GM21367 (cell line): ENCODE data around the gene NOSIP.
"Not testable (repeated sequence)": the region's sequence is repeated elsewhere in the genome, so short reads cannot be mapped to it uniquely, and the experiment has no call there.

Experiments
- ATAC-seq: cut with Tn5 transposase; IDR thresholded peaks from one replicate; pipeline ENCODE4 v1.9.1; 2021; ENCODE audit not compliant: unreplicated experiment

NOSIP gene, protein sequence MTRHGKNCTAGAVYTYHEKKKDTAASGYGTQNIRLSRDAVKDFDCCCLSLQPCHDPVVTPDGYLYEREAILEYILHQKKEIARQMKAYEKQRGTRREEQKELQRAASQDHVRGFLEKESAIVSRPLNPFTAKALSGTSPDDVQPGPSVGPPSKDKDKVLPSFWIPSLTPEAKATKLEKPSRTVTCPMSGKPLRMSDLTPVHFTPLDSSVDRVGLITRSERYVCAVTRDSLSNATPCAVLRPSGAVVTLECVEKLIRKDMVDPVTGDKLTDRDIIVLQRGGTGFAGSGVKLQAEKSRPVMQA

DNA sequence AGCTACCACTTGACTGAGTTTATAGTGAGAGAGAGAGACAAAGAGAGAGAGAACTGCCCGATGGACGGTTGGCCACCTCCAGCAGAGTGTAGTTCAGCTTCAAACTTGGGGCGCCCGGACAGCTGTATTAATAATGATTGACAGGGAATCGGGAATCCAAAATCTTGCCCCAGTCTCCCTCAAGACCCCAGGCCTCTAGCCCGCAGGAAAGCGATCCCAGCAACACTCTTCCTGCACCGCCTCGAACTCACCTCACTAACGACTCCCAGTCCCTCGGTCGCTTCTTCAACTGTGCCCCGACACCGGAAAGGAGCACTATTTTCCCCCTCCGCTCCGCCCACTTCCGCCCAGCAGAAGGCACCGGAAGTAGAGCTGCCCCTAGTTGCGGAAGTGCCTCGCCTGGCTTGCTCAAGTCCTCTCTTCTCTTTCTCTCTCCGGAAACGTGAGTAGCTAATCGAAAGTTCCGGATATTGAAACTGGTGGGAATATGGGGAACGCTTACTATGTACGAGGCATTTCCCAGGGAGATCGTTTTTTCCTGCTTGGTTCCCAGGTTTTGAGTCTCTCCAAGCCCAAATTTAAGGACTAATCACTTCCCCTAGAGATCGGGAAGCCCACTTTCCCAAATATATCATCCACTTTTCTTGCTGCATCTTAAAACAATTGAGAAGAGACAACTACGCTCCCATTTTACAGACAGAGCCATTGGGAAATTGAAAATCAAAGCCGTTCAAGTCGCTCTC is at the start of gene NOSIP:
Gene NOSIP, minus strand, starts transcription at position 293 of the 743 bp plus-strand sequence. CDS start 19,865 bp downstream, outside the sequence.
- peak; percentile 72 for ATAC-seq

DNA sequence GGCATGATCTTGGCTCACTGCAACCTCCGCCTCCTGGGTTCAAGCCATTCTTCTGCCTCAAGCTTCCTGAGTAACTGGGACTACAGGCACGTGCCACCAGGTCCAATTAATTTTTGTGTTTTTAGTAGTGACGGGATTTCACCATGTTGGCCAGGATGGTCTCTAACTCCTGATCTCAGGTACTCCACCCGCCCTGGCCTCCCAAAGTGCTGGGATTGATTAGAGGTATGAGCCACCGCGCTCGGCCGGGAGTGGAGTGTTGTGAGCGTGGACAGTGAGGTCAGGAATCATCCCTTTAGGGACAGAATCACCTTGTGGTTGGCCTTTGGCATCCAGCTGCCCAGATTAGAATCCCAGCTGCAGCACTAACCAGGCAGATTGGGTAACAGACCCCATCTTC is 49.3 kb upstream of the NOSIP start:
- no peak for ATAC-seq

DNA sequence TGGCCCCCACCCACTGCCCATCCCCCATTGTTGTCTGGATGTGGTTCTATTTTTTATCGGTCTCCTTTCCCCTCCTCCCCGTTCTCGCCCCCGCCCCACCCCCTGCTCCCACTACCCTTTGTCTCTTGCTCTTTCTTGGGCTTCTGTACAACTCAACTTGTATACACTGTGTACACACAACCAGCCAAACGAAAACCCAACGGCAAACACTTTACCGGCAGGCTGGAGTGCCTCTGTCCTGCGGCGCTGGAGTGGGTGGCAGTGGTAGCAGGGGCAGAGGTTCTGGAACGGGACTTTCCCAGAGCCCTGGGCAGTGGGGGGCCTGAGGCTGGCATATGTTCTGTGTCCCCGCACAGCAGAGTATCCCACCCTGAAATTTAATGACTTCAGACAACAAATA is 45.9 kb upstream of the NOSIP start:
- no peak for ATAC-seq

DNA sequence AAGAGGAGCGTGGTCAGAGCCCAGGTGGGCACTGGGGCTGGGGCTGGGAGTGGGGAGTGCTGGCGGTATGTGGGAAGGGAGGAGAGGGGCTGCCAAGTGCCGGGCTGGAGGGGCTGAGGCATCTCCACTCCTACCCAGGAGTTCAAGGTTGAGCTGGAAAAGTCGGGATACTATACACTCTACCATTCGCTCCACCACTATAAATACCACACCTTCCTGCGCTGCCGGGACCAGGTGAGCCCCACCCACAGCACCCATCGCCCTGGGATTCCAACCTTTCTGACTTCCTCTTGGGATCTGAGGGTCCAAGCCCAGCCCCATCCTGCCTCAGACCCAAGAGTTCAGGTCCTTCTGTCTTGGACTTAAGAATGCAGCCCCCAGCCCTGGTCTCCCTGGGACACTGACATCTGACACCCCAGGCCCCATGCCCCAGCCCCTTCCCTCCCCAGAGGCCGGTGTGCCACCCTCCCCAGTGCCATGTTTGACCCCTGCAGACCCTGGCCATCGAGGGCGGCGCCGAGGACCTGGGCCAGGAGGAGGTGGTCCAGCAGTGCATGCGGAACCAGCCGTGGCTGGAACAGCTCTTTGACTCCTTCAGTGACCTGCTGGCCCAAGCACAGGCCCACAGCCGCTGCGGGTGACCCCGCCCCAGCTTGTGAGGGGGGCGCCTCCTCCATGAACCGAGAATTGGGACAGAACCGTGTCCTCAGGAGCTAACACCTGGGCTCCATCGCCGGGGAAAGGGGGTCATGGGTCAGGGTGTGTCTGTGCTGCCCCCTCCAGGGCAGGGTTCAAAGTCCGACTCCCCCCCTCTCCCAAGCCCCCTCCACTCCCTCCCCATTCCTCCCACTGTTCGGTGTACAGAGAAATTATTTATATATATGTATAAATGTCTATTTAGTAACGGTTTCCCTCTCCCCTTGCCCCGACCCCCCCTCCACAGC is 44.9 kb upstream of the NOSIP start:
- no peak for ATAC-seq

DNA sequence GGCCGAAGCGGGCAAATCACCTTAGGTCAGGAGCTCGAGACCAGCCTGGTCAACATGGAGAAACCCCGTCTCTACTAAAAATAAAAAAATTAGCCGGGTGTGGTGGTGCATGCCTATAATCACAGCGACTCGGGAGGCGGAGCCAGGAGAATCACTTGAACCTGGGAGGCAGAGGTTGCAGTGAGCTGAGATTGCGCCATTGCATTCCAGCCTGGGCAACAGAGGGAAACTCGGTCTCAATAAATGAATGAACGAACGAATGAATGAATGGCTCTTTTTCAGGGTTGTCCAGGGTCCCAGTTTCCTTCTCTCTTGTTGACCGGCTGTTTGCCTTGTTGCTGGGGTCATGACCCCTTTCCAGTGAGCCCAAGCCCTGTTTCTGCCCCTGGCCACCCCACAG is 37.5 kb upstream of the NOSIP start:
- ATAC-seq, result not testable (repeated sequence)

DNA sequence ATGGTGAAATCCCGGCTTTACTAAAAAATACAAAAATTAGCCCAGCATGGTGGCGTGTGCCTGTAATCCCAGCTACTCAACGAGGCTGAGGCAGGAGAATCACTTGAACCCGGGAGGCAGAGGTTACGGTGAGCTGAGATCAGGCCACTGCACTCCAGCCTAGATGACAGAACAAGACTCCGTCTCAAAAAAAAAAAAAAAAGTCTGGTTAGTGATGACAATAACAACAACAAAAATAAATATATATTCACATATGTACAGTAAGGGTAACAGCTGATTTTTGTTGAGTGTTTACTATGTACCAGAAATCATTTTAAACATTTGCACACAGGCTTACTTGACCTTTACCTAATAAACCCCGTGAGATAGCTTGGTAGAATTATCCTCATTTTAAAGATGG is 36.6 kb upstream of the NOSIP start:
- no peak for ATAC-seq

DNA sequence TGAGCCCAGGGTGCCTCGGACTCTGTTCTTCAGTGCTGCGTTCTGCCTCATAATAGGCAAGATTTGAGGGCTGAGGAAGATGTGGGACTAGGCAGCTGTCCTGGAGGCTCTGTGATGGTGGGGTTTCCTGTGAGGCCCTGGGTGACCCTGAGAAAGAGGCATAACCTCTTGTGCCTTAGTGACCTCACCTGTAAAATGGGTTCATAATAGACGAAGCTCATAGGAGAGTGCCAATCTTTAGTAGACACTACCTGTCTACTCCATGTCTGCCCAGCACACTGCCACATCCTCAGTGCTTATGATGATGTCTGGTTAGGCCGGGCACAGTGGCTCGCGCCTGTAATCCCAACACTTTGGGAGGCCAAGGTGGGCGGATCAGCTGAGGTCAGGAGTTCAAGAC is 36.2 kb upstream of the NOSIP start:
- no peak for ATAC-seq

DNA sequence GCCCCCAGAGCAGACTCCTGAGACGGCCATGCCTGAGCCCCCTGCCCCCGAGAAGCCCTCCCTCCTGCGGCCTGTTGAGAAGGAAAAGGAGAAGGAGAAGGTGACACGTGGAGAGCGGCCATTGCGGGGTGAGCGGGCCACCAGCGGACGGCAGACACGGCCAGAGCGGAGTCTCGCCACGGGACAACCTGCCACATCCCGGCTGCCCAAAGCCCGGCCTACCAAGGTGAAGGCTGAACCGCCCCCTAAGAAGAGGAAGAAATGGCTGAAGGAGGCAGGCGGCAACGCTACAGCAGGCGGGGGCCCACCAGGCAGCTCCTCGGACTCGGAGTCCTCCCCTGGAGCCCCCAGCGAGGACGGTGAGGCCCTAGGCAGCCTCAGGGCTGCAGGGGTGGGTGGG is 35.5 kb upstream of the NOSIP start:
- ATAC-seq, result no peak

DNA sequence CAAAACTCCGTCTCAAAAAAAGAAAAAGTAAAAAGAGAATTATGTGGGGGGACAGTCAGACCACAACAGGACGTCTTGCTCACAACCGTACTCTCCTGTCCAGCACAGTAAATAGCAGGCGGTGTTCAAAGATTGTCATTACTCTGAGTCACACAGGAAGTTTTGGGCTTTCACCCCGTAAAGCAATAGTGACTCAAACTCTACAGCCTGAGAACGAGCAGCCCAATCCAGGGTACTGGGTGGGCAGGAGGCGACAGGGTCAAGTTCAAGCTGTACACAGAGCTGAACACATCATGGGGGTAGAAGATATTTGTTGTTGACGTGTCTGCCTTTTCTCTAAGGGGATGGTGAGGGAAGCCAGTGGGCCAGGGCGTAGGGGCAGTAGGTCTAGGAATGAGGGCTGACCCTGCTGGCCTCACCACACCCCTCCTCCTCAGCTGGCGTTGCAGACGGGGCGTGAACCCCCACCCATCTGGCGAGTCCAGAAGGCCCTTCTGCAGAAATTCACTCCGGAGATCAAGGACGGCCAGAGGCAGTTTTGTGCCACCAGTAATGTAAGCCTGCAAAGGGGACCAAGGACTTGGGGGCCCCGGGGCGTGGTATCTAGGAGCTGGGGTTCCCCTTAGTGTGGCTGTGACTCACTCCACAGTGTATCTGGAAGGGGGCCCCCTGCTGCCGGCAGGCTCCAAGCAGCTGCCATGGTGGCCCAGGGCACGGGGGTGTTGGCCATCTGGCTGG is 33.9 kb upstream of the NOSIP start:
- ATAC-seq, result no peak

DNA sequence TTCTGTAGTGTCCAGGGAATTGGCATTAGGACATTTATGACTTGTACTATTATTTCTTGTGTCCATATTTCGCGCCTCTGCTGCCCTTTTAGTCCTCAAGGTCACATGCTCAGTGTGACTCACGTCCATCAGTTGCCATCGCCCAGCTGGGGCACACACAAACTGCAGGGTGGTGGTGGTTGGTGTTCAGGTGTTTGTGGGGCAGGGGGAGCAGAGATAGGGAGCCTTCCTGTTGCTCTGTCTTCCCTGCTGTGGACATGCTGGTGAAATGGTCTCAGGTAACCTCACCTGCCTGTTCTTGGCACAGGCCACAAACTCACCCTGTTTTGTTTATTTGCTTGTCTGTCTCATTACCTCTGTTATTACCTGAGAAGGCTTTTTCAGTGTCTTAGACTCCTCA is 33.0 kb upstream of the NOSIP start:
- no peak for ATAC-seq

DNA sequence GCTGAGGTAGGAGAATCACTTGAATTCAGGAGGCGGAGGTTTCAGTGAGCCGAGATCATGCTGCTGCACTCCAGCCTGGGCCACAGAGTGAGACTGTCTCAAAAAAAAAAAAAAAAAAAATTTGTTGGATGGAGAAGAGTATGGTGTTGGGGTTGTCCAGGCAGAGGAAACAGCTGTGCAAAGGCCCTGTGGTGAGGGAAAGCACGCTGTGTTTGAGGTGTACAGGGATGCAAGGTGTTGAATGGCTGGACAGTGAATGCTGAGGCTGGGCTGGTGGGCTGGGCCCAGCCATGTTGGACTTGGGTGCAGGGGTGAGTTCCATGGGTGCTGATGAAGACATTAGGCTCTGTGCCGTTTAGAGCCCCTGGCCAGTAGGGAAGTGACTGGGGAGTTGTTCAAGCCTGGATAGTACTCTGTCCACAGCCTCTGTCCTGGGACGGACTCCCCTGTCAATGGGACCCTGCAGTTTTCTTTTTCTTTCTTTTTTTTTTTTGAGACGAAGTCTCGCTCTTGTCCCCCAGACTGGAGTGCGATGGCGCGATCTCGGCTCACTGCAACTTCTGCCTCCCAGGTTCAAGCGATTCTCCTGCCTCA is 29.2 kb upstream of the NOSIP start:
- no peak for ATAC-seq

DNA sequence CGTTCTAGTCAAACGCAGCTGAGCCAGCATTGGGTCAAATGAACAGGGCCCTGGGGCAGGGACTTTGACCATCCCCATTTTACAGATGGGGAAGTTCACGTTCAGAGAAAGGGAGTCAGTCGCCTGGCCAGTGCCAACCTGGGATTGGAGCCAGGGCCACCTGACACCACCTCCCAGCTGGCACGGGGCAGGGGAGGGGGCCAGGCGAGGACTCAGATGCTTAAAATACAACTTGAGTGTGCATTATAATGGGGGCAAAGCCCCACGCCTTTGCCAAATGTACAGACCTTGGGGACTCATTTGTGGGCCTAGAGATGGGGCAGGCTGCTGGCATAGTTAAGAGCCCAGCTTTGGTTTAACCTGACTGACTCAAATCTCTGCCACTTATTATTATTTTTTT is 25.2 kb upstream of the NOSIP start:
- no peak for ATAC-seq

DNA sequence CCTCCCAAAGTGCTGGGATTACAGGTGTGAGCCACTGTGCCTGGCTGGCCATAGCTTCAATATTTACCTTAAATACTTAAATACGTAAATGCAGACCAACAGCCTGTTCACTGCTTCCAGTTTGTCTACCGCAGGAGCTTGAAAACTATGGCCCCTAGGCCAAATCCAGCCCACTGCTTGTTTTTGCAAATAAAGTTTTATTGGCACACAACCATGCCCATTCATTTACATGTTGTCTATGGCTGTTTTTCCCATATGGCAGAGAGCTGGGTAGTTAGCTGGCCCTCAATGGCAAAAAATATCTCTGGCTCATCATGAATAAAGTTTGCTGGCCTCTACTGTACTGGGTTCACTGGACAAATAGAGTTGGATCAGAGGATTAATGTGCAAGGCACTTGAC is 22.4 kb upstream of the NOSIP start:
- ATAC-seq, result no peak

DNA sequence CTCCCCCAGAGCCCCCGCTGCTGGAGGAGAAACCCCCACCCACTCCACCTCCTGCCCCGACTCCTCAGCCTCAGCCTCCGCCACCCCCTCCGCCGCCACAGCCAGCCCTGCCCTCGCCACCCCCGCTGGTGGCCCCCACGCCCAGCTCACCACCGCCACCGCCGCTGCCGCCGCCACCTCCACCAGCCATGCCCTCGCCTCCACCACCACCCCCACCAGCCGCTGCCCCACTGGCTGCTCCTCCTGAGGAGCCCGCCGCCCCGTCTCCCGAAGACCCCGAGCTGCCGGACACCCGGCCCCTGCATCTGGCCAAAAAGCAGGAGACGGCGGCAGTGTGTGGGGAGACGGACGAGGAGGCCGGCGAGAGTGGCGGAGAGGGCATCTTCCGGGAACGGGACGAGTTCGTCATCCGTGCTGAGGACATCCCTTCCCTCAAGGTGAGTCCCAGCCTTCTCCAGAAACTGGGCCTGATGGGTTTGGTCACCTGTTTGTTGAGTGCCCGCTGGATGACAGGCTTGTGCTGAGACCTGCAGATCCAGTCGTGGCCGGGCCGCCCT is 21.2 kb upstream of the NOSIP start:
- ATAC-seq, result no peak

DNA sequence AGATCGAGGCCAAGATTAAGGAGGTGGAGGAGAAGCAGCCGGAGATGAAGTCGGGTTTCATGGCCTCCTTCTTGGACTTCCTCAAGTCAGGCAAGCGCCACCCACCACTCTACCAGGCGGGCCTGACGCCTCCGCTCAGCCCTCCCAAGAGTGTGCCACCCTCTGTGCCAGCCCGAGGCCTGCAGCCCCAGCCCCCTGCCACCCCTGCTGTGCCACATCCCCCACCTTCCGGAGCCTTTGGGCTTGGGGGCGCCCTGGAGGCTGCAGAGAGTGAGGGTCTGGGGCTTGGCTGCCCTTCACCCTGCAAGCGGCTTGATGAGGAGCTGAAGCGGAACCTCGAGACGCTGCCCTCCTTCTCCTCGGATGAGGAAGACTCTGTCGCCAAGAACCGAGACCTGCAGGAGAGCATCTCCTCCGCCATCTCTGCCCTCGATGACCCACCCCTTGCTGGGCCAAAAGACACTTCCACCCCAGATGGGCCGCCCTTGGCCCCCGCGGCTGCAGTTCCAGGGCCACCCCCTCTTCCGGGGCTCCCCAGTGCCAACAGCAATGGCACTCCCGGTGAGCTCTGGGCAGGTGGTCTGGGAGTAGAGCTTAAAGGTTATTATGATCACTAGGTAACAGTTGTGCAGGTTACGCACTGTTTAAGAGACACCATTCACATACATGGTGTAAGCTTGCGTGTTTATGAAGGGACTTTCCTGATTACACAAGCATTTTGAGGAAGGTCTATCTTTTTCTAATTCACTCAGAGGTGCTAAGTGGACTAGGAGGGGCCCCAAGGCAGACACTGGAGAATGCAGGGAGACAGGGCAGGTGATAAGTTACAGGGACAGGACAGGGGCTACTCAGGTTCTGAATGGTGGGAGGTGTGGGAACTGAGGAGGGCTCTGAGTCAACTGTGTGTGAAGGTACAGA is 19.3 kb upstream of the NOSIP start:
- ATAC-seq, result no peak

DNA sequence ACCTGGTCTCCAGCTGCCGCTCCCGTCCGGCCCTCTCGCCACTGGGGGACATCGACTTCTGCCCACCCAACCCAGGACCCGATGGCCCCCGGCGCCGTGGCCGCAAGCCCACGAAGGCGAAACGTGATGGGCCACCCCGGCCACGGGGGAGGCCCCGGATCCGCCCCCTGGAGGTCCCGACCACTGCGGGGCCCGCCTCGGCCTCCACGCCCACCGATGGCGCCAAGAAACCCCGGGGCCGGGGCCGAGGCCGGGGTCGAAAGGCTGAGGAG is 17.3 kb upstream of the NOSIP start:
- ATAC-seq, result no peak

DNA sequence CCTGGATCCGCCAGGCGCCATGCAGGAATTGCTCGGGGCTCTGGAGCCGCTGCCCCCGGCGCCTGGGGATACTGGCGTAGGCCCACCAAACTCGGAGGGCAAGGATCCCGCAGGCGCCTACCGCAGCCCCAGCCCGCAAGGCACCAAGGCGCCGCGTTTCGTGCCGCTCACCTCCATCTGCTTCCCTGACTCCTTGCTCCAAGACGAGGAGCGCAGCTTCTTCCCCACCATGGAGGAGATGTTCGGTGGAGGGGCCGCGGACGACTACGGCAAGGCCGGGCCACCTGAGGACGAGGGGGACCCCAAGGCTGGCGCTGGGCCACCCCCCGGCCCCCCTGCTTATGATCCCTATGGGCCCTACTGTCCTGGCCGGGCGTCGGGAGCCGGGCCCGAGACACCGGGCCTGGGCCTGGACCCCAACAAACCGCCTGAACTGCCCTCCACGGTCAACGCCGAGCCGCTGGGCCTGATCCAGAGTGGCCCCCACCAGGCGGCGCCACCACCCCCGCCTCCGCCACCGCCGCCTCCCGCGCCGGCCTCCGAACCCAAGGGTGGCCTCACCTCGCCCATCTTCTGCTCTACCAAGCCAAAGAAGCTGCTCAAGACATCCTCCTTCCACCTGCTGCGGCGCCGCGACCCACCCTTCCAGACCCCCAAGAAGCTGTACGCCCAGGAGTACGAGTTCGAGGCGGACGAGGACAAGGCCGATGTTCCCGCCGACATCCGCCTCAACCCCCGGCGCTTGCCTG is 16.8 kb upstream of the NOSIP start:
- no peak for ATAC-seq

DNA sequence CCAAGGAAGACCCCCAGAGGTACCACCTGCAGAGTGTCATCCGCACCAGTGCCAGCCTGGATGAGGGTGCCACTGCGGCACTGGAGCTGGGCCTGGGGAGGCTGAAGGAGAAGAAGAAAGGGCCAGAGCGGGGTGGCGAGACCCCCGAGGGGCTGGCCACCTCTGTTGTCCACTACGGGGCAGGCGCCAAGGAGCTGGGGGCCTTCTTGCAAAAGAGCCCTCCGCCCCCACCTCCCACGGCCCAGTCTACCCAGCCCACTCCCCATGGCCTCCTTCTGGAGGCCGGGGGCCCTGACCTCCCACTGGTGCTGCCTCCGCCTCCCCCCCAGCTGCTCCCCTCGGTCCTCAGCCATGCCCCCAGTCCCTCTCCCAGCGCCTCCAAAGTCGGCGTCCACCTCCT is 16.1 kb upstream of the NOSIP start:
- ATAC-seq, result no peak
